Tibial nerve (tissue), 4 donors: ENCODE results near the gene APELA.

Experiments used
- EP300 ChIP-seq, 2 donors: sonication (generic); formaldehyde crosslinking; IDR thresholded peaks; one replicate each; pipeline ENCODE4 v1.6.1; 2017; ENCODE audit warnings: antibody characterized with exemption in 2 of 2, mild to moderate bottlenecking in 1 of 2
- TF ChIP-seq, protein P1 (sequence below), 5 experiments: fragments of 200-600 bp in 3 of 5; fragments of 450-650 bp in 2 of 5; sonication (generic) in 3 of 5; IDR thresholded peaks; one replicate each; pipeline ENCODE4 v1.5.1; 2016 to 2019; ENCODE audit warnings: antibody characterized with exemption in 5 of 5, mild to moderate bottlenecking in 3 of 5, moderate library complexity in 2 of 5

DNA sequence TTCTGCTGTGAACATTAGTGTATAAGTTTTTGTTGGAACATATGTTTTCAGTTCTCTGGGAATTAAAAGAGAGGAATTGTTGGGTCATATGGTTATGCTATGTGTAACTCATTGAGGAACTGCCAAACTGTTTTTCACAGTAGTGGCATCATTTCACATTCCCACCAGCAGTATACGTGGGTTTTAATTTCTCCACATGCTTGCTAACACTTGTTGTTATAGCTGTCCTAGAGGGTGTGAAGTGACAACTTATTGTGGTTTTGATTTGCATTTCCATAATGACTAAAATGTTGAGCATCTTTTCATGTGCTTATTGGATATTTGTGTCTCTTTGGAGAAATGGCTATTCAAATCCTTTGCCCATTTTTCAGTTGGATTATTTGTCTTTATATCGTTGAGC lies 13.7 kb downstream of the APELA start:
- TF ChIP-seq, protein P1, sequence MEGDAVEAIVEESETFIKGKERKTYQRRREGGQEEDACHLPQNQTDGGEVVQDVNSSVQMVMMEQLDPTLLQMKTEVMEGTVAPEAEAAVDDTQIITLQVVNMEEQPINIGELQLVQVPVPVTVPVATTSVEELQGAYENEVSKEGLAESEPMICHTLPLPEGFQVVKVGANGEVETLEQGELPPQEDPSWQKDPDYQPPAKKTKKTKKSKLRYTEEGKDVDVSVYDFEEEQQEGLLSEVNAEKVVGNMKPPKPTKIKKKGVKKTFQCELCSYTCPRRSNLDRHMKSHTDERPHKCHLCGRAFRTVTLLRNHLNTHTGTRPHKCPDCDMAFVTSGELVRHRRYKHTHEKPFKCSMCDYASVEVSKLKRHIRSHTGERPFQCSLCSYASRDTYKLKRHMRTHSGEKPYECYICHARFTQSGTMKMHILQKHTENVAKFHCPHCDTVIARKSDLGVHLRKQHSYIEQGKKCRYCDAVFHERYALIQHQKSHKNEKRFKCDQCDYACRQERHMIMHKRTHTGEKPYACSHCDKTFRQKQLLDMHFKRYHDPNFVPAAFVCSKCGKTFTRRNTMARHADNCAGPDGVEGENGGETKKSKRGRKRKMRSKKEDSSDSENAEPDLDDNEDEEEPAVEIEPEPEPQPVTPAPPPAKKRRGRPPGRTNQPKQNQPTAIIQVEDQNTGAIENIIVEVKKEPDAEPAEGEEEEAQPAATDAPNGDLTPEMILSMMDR (IDR thresholded peaks at IDR 0.05), result no peak
- TF ChIP-seq EP300 (IDR thresholded peaks at IDR 0.05), result no peak
